ENCODE data around the gene GPATCH3.
"Not testable (repeated sequence)": the region's sequence is repeated elsewhere in the genome, so short reads cannot be mapped to it uniquely, and the experiment has no call there.

GPATCH3 gene

GRCh38 chr1:26862781-26863684 lies 37.2 kb downstream of the GPATCH3 start, which contains the start of gene SFN:
TSS of gene SFN (plus strand) at chr1:26863149. CDS start at chr1:26863213, 64 bp downstream.
- DNase-seq: no peak

DNA sequence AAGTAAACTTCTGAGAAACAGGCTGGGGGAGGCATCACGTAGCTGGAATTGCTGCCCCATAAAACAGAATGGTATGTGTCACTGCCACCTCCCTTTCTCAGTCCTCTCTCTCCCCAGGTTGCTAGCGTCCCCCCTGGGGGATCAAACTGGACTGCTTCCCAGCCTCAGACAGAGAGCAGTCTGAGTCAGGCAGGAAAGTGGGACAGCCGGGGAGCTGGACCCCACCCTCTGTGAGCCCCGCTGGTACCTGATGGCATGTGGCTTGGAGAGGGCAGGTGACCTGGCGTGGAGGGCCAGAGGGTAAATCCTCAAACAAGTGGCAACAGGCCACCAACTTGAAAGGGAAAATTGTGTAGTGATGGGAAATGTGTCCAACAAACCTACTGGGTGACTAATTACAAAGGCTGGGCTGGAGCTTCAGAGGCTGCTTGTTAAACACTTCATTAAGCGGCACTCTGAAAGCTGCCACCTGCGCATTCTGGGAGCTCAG lies 38.3 kb downstream of the GPATCH3 start:
- no peak for DNase-seq

DNA sequence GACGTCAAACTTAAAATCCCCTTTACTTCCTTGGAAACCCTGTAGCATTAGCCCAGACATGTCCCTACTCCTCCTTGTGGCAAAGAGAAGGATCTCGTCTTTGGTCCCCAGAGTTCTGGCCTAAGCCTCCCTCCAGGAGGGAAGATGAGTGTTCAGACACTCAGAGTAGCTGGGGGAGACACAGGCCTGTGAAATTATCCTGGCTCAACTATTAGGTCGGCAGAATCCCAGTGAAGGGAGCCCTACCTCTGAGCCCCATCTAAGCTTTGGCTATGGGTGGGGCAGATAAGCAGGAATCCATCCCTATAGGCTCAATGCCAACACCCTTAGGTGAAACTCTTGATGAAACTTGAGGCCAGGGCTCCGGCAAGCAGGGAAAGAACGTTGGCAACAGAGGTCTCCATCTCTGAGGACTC lies 39.0 kb downstream of the GPATCH3 start:
- DNase-seq: no peak

- no peak for DNase-seq
Observed at GRCh38 chr1:26858891-26859640, 41.2 kb downstream of the GPATCH3 start.

DNA sequence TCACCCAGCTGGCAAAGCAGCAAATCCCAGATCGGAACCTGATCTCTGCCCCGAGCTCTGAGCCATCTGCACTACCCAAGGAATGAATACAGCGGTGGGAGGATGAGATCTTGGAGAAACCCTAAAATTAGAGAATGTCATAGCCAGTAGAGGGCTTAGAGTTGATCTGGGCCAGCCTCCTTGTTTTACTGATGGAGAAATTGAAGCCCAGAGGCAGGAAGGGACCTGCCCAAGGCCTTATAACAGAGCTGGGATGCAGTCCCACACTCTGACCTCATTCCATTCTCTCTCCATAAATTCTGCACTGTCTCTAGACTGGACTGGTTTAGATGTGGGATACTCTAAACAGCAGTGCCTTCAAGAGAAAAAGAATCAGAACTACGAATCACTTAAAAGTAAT lies 42.1 kb downstream of the GPATCH3 start:
- no peak for DNase-seq

DNA sequence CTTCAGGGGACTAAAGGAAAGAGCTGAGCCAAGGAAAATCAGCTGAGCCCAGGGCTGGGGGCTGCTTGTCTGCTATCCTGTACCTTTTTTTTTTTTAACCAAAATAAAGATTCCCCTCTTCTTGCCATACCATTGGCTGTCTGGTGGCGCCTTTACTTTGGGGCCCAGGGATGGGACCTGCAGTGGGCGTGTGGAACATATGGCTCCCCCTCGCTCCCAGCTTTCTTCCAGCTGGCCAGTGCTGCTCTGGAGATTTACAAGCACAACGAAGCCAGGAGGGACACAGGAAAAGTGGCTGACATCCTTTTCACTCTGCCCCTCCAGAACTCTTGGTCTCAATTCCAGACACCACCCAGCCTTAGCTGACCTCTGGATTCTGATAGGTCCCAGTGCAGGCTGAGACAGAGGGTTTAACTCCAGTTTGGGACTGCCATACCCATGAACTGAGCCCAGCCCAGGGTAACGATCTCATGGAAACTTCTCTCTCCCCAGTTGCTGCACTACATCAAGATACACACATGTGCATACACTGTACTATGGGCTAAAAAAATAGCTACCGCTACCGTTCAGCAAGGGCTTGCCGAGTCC lies 42.7 kb downstream of the GPATCH3 start:
- DNase-seq: no peak

DNA sequence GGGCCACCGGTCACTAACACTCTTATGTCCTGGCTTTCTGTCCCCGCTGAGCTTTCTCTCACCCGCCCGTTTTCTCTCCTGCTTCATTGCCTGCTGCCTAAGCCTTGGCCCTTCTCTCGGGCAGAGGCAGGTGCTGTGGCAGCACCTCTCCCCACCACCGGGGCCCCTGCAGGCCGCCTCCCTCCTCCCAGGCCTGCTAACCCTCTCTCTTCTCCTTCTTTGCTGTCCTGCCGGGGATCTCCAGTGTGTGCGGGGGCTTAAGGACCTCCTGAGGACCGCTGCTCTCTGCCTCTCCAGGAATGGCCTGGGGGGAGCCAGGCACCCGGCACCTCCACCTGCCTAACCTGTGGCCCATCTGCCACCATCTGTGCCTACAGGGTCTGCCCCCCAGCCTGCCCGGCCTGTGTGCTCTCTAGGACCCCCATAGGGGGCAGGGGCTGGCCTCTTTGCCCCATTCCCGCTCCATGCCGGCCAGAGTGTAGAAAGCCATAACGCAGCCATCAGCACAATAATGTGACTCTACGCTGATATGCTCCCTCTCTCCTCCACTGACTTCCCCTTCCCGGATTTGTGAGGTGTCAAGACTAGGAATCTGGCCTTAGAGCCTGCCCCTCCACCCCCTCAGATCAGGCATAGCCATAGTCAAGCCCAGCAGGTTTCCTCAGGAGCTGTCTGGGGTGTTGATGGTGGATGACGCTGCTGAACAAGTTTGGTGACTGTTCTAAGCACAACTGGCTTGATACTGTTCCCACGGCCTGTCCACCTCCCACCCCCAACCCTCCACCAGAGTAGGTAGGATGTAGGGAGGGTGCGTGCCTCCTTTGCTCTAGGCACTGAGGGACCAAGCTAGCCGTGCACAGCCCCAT lies 43.4 kb downstream of the GPATCH3 start:
- DNase-seq: no peak

DNA sequence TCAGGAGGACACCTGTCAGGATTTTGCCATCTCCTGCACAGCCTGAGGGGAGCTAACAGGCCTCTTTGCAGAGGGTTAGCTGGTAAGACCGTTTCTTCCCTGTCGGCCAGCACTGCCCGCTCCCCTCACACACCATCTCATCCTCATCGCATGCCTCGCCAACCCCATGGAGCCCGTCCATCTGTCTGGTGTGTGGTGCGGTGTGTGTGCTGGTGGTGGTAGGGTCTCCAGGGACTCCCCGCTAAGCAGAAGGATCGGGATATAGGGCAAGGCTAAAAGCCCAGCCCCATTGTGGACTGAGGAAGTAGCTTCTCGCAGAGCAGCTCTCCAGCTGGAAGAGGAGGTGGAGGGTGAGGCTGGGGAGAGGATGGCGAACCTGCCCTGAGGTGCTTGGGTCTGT lies 44.1 kb downstream of the GPATCH3 start:
- no peak for DNase-seq

- no peak for DNase-seq
Observed at GRCh38 chr1:26855636-26856035, 44.6 kb downstream of the GPATCH3 start.

GRCh38 chr1:26854906-26855305 lies 45.4 kb downstream of the GPATCH3 start:
- DNase-seq: no peak

- no peak for DNase-seq
Observed at GRCh38 chr1:26853600-26853999, 46.7 kb downstream of the GPATCH3 start.

- peak; percentile 47 for DNase-seq
Observed at GRCh38 chr1:26853156-26853555, 47.1 kb downstream of the GPATCH3 start.

DNA sequence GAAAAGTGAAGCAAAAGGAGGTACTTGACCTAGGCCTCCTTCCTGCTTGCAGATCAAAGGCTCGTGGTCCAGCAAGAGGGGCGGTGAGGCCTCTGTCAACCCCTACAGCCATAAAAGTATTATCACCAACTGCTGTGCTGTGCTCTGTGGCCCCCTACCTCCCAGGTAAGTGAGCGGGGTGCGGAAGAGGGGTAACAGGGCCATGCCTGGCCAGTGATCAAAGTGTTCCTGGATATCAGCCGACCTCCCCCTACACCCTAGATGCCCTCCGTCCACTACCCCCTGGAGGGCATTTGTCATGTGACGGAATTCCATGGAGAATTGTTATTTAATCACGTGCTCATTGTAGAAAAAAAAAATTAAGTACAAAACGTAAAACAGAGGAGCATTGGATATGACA lies 47.6 kb downstream of the GPATCH3 start:
- DNase-seq: no peak

DNA sequence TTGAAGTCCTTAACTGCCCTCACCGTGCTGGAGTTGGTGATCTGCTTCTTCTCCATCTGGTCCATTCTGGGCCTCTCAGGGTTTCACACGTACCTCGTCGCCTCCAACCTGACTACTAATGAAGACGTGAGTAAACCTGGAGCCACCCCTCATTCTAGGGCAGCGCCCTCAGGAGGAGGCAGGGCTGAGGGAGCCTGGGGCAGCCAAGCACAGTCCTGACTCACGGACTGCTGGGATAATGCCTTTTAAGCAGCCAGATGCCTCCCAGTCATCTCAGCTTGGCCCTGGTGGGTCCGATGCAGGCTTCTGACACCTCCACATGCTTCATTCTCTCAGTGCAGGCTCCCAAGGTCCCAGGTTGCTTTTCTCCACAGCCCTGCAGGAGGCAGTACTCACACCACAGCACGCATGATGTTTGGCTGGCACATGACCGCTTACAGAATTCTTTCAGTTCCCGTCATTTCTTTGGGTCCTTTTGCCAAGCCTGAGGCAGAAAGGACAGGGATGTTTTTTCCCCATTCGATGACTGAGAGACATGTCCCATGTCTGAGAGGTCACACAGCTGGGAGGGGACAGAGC lies 49.1 kb downstream of the GPATCH3 start:
- DNase-seq: no peak

GRCh38 chr1:26848941-26849774 lies 51.1 kb downstream of the GPATCH3 start:
- DNase-seq: no peak

DNA sequence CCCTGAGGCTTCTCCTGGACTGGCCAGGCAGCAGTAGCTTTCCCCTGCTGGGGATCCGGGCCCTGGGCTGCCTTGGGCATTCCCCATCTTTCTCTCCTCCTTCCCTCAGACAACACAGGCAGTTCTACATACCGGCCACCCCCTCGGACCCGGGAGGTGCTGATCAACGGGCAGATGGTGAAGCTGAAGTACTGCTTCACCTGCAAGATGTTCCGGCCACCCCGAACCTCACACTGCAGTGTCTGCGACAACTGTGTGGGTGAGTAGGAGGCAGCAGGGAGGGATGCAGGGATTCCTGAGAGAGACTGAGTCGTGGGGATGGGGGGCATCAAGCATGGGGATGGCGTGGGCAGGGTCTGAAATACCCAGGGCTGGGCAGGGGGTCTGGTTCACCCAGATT lies 51.8 kb downstream of the GPATCH3 start:
- DNase-seq: no peak

DNA sequence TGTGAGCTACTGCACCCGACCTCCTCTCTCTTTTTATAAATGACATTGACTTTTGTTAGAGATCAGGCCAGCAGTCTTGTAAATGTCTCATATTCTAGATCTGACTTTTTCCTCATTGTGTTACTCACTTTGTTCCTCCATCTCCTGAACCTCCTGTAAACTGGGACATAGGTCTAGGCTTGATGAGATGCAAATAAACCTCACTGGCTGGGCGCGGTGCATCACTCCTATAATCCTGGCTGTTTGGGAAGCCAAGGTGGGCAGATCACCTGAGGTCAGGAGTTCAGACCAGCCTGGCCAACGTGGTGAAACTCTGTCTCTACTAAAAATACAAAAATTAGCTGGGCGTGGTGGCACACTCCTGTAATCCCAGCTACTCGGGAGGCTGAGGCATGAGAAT lies 52.4 kb downstream of the GPATCH3 start:
- DNase-seq: not testable (repeated sequence)

- DNase-seq: no peak
Observed at GRCh38 chr1:26844424-26845196, 55.7 kb downstream of the GPATCH3 start.

Data from midbrain (tissue), 1 donor.